ENCODE measurements around the gene IGSF21. TPM values are rescaled to one million over a fixed set of nuclear protein-coding genes. Genes with fewer than 3 reads are reported as not detected.

Gene IGSF21
- total and polyA plus RNA-seq, 12 donors, result 0.18 to 16.4 (median 7.0) TPM

DNA sequence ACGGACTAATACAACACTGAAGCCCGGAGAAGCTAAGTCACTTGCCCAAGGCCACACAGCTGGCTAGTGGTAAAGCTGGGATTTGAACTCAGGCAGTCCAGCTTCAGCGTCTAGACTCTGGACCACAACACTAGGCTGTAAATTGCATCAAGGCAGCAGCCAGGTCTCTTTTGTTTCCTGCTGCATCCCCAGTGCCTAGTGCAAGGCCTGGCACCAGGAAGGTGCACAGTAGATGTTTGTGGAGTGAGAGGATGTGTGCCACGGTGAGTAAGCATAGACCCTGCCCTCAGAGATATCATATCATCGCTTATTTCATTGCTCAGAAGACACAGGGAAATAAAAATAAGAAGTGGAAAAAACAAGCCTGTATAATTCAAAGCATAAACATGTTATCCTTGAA is 40.9 kb downstream of the IGSF21 start:
- H3K9me3 ChIP-seq (replicated peaks in 1 of 3), result no peaks in the 10 kb centered on the region
- no peak overlapping the region for H3K4me3 ChIP-seq
- DNase-seq, result no peak
- TF ChIP-seq CTCF (IDR thresholded peaks at IDR 0.05), result no peak
- TF ChIP-seq POLR2A (IDR thresholded peaks at IDR 0.05), result no peak
- peaks cover 9 to 29% of the 10 kb centered on the region in 2 donors for H3K4me1 ChIP-seq (replicated peaks in 1 of 2)
- no peaks in the 10 kb centered on the region for H3K36me3 ChIP-seq (replicated peaks in 1 of 2)
- WGBS, 4 donors, result 40 to 65% (median 57%) methylated on average over 4 to 5 of the region's 5 CpGs
- intact Hi-C loops (cut with DNase I), result no loop called here
- H3K27me3 ChIP-seq, result no peaks in the 10 kb centered on the region
- H3K27ac ChIP-seq, result no peak overlapping the region

DNA sequence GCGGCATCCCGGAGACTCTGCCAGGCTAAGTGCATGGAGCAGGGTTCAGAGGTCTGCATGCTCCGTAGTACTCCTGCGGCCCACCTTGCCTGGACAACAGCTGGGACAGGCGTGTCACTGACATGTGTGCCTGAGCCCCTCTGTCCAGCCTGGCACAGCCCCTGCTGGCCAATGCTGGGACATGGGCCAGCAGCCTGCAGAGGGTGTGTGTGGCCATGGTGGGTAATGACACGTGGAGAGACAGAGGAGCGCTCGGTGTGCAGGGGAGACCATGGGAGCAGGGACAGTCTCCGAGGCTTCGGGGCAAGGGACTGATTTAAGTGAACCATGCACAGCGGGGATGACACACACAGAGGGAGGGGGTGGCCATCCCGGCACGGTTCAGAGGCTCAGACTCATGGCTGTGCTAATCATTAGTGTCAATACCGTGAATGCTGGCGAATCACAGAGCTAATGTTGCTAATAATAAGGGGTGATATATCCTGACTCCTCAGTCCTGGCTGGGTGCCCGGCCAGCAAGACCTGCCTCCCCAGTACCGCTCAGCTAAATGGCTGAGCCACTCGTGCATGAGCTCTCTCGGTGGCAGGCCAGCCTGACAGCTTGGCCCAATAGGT is 41.5 kb downstream of the IGSF21 start:
- peak in 5 of 7 donors; percentile 38 to 70 (median 46) for DNase-seq
- H3K27me3 ChIP-seq, result no peaks in the 10 kb centered on the region
- no peaks in the 10 kb centered on the region for H3K9me3 ChIP-seq (replicated peaks in 1 of 3)
- no peaks in the 10 kb centered on the region for H3K36me3 ChIP-seq (replicated peaks in 1 of 2)
- TF ChIP-seq CTCF (IDR thresholded peaks at IDR 0.05), result peak in 2 of 6 experiments; percentile 30 to 37
- no peak for TF ChIP-seq POLR2A (IDR thresholded peaks at IDR 0.05)
- peaks cover 9 to 29% of the 10 kb centered on the region in 2 donors for H3K4me1 ChIP-seq (replicated peaks in 1 of 2)
- H3K4me3 ChIP-seq, result no peak overlapping the region
- intact Hi-C loops (cut with DNase I), result no loop called here
- H3K27ac ChIP-seq, result no peak overlapping the region
- 49 to 65% (median 55%) methylated on average over 16 to 19 of the region's 19 CpGs for WGBS, 4 donors

DNA sequence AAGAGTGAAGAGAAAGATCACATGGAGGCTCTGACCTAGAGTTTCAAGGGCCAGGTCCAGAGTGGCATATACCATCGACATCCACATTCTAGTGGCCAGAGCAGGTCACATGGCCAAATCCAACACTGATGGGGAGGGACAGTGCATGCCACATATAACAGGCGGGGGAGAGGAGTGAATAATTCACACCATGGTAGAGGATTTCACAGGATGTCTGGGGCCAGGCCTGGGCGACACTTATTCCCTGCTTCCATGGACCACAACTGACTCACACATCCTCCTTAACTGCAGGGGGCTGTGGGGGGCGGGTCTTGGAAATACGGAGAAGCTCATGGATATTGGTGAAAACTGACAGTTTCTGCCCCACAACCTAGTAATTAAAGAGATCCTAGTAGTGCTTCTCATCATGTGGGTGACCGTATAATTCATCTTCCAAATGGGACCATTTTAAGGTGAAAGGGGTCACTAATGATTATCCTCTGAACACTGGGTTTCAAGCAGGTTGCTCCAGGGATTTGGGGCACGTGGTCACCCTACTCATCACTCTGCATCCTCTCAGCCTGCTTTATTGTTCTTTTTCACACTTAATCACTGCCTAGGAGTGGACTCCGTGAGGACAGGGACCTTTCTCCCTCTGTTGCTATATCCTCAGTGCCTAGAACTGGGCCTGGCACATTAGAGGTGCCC is 44.0 kb downstream of the IGSF21 start:
- Histone ChIP-seq H3K4me3 (no peak overlapping the region), H3K9me3 (replicated peaks in 1 of 3) (no peaks in the 10 kb centered on the region), H3K36me3 (replicated peaks in 1 of 2) (no peaks in the 10 kb centered on the region), H3K27me3 (no peaks in the 10 kb centered on the region), H3K4me1 (replicated peaks in 1 of 2) (peaks cover 2 to 9% of the 10 kb centered on the region in 2 donors), H3K27ac (no peak overlapping the region)
- TF ChIP-seq CTCF (IDR thresholded peaks at IDR 0.05) (no peak), POLR2A (IDR thresholded peaks at IDR 0.05) (no peak)
- 74 to 87% (median 77%) methylated on average over 7 to 8 of the region's 8 CpGs for whole genome bisulfite sequencing, 4 donors
- DNase-seq, result no peak
- intact Hi-C loops (cut with DNase I), result no loop called here

DNA sequence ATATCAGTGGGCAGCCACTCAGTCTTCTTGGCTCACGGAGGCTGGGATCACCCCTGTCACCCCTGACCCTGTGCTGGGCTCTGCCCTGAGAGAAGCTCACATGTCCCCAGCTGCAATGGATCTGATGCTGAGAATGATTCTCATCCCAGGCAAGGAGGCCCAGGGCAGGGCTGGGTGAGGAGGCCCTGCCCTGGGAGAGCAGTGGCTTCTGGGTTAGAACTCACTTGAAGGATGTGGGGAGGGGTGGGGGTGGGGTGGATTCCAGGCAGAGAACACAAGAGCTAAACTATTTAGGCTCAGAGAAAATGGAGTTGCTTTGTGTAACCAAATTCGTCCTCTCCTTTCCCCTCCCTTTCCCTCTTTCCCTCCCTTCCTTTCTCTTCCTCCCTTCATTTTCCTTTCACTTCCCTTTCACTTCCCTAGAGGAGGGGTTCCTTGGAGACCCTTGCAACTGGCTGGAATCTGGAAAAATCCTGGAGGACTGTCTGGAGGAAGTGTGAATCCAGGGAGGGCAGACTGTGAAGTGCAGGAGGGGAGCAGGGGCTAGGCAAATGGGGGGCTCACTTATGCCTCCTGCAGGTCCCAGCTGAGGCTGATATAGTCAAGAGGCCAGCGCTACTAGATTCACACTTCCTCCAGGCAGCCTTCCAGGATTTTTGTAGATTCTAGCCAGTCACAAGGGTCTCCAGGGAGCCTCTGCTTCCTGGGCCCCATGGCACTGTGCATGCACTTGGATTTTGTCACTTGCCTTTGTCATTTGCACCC is 47.0 kb downstream of the IGSF21 start:
- H3K36me3 ChIP-seq (replicated peaks in 1 of 2), result no peaks in the 10 kb centered on the region
- peaks cover 0 to under 1% of the 10 kb centered on the region in 2 donors for H3K4me1 ChIP-seq (replicated peaks in 1 of 2)
- intact Hi-C loops (cut with DNase I), result no loop called here
- no peaks in the 10 kb centered on the region for H3K9me3 ChIP-seq (replicated peaks in 1 of 3)
- H3K4me3 ChIP-seq, result no peak overlapping the region
- no peak for TF ChIP-seq POLR2A (IDR thresholded peaks at IDR 0.05)
- no peak for TF ChIP-seq CTCF (IDR thresholded peaks at IDR 0.05)
- no peak for DNase-seq
- WGBS, 4 donors, result 55 to 72% (median 64%) methylated on average over 3 of the region's 3 CpGs
- H3K27ac ChIP-seq, result no peak overlapping the region
- H3K27me3 ChIP-seq, result no peaks in the 10 kb centered on the region
